NK-92 (cell line): ENCODE data around the gene CLK4.
"Not testable (repeated sequence)": the region's sequence is repeated elsewhere in the genome, so short reads cannot be mapped to it uniquely, and the experiment has no call there.

Source experiments
- DNase-seq: peaks from one replicate; lab custom pipeline; 2025; ENCODE audit not compliant: unreplicated experiment; lab: John Stamatoyannopoulos, UW

The CLK4 gene

DNA sequence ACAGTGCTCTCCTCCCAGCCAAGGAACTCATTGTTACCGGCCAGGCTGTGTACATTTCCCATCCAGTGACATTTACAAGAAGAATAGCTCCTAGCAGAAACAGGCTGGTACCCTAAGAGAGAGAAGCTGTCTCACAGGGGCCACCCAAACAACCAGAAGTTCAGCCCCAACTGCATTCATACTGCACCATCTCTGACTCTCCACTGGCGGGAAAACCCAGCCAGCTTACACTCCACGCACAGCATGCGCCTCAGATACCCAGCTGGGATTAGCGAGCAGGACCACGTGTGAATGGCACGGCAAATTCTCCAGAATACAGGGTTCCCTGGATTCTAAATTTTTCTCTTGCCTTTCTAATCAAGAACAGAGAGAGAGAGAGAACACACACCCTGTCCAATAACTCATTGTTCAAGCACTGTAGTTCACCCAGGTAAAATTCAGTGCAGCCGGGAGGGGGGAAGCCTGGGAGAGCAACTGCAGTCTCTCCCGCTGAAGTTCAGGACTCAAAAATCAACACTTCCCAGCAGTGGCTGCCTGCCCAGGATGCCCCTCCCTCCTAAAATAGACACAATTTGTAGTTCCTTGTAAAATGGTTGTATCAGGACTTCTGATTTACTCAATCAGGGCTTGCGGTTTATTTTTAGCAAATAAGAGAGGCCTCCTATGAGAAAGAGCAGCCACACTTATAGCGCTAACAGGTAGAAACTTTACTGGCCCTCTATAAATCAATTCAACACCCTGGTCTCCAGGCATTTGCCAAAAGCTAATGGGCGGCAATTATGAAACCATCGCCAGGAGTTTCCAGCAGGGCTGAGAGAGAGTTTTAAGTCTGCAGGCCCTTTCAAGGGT is 38.9 kb downstream of the CLK4 start:
- no peak for DNase-seq

DNA sequence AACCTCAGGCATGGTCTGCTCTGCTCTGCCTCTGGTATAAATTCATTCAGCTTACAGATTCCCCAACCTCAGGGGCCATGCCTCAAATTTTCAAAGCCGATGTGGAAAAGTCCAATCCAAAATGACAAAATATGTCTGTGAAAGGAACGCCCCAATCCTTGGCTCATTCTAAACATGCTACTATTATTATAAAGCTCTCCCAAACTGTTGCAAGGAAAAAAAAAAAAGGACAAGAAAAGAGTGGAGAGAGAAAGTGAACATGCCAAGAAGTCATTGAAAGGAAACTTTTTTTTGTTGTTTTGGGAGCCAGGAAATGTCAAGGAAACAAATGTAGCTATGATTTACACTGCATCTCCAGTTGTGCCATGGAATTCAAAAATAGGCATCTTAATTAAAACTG is 40.5 kb downstream of the CLK4 start:
- no peak for DNase-seq

DNA sequence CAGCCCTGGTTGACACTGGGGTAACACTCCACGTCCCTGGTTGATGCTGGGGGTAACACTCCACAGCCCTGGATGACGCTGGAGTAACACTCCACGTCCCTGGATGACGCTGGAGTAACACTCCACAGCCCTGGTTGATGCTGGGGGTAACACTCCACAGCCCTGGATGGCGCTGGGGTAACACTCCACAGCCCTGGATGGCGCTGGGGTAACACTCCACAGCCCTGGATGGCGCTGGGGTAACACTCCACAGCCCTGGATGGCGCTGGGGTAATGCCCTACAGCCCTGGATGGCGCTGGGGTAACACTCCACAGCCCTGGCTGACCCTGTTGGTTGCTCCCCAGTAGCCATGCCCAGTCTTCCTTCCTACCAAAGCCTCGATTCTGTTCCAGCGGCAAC is 41.4 kb downstream of the CLK4 start:
- not testable (repeated sequence) for DNase-seq

DNA sequence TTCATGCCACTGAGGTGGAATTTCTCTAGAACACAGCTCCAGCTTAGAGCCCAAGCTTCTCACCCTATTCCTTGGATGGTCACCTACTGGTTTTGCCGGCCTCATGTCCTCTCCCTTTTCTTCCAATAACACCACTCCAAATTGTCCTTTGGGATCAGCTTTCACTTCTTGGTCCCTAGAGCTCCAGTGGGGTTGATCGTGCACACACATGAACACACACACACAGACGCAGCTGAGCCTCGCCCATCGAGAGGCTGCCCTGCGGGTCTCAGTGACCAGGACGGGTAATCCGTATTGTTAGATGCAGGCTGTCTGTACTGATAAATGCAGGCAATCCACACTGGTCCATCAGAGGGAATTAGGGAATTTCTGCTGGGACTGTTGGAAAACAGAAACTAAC is 43.6 kb downstream of the CLK4 start:
- DNase-seq, result no peak

DNA sequence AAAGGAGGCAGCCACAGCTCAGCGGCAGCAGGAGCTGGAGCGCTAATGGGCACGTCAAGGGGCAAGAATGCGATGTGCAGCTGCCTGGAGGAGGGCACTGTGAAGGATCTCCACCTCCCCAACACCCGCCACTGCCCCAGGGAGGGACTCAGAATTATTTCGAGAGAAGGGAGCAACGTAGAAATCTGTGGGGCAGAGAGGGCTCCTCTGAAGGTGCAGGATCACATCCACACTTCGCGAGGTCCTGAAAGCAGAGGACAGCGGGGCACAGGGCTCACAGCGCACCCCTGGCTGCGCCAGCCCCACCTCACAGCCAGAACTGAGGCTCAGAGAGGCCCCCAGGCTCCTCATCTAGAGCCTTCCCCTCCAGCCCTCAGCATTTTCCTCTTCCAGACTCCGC is 44.6 kb downstream of the CLK4 start:
- no peak for DNase-seq

DNA sequence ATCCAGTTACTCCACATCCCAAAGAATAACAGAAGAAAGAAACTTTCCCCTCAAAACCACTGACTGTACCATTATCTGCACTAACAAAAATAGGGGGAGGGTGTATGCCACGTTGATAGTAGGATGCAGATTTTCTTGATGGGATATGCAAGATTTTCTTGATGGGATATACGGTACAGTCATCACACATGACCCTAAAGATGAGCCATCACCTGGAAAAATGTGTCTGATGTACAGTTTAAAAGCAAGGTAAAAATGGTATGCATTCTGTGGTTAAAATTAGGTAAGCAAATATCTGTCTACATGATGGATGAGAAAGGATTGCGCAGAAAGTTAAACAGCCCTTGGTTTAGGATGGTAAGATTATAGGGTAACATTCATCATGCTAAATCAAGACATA is 45.2 kb downstream of the CLK4 start:
- no peak for DNase-seq

DNA sequence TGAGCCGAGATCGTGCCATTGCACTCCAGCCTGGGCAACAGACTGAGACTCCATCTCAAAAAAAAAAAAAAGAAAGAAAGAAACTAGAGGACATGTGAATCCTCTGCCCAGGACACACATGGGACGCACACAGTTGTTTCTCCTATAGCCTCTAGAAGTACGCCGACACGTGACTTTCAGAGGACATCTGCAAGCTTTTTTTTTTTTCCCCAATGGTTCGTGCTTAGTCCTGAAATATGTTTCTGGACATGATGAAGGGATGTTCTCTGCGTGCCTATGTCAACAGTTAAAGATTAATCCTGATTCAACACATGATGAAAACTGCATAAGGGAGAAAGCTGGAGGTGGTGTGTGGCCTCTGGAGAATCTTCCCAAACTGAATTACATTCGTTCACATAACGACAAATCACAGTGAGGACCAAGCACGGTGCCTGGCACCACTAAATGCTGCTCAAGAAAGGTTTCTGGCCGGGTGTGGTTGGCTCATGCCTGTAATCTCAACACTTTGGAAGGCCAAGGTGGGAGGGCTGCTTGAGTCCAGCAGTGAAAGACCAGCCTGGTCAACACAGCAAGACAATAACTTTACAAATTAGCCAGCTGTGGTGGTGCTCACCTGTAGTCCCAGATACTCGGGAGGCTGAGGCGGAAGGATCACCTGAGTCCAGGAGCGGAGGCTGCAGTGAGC is 46.4 kb downstream of the CLK4 start:
- DNase-seq, result no peak

DNA sequence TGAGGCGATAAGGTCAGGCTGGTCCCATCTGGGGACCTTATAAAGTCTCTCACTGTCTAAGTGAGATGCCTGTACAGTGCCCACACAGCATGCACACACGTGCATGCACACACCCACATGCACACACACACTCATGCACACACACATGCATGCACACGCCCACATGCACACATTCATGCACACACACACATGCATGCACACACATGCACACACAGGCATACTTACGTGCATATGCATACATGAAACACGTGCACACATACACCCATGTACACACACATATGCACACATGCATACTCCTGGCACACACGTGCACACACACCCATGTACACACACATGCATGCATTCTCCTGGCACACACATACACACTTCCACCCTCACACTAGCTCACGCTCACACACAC is 48.9 kb downstream of the CLK4 start:
- no peak for DNase-seq

DNA sequence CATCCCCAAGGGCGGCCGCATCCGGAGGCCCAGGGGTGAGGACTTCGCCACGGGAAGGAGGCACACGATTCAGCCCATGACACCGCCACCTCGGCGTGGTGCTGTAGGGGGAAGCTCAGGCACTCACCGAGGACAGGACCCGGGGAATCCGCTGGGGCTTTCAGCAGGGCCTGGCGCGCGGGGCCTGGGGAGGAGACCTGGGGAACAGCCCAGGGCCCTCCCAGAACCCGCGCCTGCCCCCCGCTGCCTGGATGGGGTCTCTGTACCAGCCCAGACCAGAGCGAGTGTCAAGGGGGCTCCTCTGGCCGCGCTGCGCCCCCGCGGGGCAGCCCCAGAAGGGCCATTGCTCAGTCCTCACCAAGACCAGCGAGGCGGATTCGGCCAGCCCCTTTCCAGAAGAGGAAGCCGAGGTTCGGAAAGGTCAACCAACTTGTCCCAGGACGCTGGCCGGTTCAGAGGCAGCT is 49.4 kb downstream of the CLK4 start:
- no peak for DNase-seq

DNA sequence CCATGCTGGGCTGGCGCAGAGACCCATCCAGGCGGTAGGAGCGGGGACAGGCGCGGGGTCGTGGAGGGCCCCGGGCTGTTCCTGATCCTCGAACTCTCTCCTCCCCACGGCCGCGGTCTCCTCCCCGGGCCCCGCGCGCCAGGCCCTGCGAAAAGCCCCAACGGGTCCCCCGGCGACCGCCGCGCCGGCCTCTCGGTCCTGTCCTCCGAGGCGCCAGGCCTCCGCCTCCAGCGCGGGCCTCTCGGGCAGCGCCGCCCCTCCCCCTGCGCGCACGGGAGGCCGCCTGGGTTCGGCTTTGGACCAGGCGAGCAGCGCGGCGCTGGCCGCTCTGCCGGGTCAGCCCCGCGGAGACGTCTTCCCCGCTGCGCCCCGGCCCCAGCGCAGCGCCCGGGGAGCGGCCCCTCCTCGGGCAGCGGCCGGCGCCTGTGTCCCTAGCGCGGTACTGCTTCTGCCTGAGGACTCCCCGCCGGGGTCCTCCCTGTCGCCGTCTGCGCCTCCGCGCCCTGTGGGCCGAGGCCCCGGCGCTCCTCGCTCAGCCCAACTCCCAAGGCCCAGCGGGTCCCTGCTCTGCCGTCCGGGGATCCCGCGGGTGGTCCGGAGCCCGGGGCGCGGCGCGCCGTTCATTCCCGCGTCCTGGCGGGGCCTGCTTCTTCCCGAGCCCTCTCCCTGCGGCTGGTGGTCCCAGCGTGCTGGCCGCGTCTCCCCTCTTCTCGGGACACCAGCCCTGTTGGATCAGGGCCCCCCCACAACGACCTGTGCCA is 50.1 kb downstream of the CLK4 start:
- DNase-seq, result no peak

DNA sequence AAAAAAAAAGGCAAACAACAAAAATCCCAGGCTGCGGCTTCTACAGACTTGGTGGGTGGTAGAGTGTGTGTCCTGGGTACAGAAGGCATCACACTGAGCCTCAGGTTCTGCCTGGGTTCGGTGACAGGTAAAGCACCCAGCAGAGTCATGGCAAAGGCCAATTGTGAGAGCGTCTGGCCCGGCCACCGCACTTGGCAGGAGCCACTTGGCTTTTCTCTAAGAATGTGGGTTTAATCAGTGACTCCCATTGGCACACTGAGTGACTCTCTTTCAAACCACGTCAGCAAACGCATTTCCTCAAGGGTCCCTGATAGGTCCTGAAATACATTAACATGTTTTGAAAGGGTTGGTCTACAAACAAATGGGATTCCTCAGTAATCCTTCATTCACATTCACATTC is 53.6 kb downstream of the CLK4 start:
- no peak for DNase-seq

DNA sequence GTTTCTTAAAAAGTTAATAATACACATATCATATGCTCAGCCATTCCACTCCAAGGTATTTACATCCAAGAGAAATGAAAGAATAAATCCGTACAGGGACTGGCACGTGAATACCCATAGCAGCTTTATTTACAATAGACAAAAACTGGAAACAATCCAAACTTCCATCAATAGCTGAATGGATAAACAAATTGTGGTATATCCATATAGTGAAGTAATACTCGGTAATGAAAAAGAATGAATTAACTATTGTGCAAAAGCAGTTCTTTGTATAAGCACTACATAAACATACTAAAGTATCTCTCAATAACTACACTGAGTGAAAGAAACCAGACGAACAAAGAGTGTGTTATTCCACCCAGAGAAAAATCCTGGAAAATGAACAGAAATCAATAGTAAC is 54.2 kb downstream of the CLK4 start:
- DNase-seq, result no peak

DNA sequence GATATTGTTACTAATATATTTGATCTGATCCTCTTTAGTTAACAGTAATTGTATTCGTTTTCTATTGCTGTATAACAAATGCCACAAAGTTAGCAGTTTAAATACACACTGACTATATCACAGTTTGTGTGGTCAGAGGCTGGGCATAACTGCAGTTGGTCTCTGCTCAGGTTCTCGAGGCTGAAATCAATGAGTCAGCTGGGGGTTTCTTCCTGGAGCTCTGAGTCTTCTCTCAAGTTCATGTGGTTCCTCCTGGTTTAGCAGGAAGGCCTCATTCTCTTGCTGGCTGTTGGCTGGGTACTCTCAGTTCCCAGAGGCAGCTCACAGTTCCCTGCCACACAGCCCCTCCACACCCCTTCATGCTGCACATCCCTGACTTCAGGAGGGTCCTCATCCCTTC is 57.4 kb downstream of the CLK4 start:
- DNase-seq, result no peak

DNA sequence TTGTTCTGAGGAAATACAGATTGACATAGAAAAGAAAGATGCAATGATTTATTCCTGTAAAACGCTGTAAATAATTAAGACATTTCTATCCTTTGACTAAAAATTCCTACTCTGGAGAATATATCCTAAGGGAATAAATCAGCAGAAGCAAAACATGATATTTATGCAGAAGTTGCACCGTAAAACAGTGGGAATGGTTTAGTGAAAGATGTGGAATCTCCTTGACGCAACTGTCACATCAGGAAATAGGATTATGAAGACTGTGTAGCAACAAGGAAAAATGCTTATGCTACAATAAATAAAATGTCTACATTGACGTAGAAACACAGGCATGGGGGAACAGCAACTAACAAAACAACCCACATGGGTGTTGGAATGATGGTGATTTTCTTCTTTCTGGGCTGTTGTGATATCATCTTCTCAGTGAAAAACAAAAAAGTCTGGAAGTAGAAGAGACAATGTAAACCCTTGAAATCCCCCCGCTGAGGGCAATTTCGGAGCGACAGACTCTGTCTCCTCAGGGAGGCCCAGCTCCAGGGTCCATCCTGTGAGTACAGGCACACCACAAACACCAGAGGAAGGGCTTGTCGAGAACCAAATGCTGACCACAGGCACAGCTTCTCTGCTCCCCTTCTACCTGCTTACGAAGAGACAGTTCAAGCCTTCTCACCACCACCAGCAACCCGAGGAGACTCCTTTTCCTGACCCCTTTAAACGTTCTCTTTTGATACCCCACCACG is 61.9 kb downstream of the CLK4 start:
- DNase-seq, result no peak

DNA sequence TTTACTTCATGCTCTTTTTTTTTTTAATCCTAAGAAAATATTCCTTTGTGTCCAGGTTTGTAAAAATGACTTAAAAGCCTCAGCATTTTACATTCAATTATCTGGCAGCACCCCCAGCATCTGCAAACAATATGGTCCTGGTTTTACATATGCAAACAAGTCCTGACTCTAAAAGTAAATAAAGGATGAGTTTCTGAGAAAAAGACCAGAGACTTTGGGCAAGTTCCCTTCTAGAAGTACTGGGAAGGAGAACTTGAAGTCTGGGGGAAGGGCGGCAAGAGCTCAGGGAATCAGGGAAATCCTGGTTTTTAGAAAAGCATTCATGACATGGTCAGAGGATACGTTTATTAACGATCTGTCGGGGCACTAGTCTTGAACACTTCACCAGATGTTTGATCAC is 62.5 kb downstream of the CLK4 start:
- DNase-seq, result no peak

DNA sequence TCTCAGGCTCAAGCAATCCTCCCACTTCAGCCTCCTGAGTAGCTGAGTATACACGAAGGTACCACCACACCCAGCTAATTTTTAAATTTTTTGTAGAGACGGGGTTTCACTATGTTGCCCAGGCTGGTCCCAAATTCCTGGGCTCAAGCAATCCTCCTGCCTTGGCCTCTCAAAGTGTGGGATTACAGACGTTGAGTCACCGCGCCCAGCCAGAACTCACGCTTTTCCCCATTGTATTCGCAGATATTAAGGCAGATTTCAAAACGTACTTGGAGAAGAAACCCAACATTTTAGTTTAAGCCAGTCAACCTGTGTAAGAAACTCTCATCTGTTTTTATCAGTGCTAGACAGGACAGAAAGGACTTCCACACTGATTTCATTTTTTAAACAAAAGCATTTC is 63.2 kb downstream of the CLK4 start:
- no peak for DNase-seq

DNA sequence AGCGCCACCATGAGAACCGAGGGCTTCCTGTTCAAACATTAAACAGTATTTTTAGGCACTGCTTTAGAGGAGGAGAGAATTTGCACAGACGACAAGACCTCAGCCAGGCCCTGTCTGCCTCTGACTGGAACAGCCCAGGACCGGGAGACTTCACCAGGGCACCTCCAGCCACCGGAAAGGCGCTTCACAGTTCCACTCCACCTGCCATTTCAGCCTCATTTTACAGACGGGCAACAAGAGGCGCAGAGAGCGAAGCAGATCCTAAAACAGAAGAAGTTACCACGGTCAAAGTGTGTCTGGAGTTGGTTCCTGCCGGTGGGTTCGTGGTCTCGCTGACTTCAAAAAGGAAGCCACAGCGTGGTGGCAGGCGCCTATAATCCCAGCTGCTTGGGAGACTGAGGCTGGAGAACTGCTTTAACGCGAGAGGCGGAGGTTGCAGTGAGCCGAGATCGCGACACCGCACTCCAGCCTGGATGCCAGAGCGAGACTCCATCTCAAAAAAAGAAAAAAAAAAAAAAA is 65.0 kb downstream of the CLK4 start:
- no peak for DNase-seq

DNA sequence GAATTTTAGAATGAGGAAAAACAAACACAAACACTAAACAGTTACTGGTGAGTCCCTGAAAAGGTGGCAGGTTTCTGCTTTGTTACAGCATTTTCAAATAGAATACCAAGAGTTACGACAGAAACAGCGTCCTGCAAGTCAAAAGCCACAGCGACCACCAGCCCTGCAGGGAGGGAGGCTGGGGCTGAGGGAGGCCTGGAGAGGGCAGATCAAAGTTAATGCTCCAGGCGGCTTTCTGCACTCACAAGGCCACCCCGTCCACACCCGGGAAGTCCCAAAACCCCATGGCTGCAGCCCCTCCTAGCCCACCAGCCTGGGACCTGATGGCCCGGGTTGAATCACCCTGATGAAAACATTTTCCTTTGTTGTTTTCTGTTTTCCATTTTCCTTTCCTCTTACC is 65.9 kb downstream of the CLK4 start:
- DNase-seq, result no peak

DNA sequence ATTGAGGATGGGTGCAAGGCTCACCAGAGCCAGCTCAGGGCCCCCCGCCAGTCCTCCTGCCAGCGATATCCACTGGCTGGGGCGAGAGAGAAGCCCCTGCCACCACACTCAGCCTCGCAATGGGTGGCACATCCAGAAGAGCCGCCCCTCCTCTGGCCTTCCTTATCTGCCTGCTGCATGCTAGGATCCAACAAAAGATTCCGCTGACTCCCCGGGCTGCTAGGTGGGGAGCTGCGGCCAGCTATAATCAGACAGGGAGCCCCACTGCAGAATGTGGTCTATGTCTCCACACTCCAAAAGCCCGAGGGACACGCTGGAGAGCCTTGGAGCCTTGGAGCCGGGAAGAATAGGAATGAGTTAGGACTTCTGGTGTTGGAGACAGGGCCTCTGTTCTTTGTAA is 69.4 kb downstream of the CLK4 start:
- no peak for DNase-seq

DNA sequence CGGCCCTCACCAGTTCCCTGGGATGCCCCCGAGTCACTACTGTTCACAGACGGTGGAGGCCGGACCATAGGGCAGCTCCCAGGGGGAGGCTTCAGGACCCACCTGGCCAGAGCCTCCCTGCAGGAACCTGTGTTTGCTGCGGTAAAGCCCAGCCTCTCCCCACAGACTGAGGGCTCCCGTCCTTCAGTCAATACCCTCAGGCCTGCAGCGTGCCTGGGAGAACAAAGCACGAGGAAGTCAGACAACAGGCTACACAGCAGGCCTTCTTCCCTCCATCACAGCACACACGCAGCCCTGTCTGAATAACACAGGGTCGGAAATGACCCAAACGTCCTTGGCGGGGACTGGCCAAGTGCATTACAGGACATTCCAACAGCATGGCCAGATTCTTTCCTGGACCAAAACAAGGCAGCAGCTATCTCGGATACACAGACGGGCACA is 71.1 kb downstream of the CLK4 start:
- no peak for DNase-seq

DNA sequence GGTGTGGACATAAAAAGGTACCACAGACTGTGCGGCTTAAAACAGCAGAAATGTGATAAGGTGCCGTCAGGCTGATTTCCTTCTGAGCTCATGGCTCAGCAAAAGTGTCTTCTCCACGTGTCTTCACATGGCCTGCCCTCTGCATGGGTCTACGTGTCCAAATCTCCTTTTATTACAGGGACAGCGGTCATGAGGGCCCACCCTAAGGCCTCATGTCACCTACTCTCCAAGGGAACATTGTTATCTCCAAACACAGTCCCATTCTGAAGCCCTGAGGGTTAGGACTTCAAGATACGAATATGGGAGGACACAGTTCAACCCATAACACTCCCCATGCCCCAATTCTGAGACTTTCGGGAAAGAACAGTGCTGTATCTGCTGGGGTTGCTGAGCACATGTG is 71.8 kb downstream of the CLK4 start:
- no peak for DNase-seq
